Measurements from ENCODE around the gene POLR3H. TPM values are rescaled to one million over a fixed set of nuclear protein-coding genes. Genes with fewer than 3 reads are reported as not detected.

The POLR3H gene
- total RNA-seq, 2 donors from 2014 or later, result 11.4 to 12.0 TPM

DNA sequence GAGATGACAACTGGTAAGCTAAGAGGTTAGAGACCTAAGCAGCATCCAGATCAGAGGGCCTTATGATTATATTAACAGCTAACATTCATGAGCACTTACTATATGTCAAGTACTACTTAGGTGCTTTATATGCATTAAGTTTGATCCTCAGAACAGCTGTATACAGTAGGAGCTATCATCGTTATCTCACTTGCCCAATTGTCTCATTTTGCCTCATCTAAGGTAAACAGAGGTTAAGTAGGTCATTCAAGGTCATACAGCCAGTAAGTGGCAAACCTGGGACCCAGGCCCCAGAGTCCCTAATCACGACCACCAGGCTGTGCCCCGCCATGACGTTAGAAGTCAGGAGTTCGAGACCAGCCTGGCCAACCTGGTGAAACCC lies 4.6 kb upstream of the POLR3H start:
- no peak overlapping the region for H3K27ac ChIP-seq
- no peak overlapping the region for H3K4me3 ChIP-seq
- no peaks in the 10 kb centered on the region for H3K9me3 ChIP-seq
- H3K27me3 ChIP-seq, result no peaks in the 10 kb centered on the region
- H3K4me1 ChIP-seq, result peaks cover 0 to 9% of the 10 kb centered on the region in 2 donors
- no peak for DNase-seq (ENCODE audit: low spot score)
- no peaks in the 10 kb centered on the region for H3K36me3 ChIP-seq
- TF ChIP-seq, protein P1, sequence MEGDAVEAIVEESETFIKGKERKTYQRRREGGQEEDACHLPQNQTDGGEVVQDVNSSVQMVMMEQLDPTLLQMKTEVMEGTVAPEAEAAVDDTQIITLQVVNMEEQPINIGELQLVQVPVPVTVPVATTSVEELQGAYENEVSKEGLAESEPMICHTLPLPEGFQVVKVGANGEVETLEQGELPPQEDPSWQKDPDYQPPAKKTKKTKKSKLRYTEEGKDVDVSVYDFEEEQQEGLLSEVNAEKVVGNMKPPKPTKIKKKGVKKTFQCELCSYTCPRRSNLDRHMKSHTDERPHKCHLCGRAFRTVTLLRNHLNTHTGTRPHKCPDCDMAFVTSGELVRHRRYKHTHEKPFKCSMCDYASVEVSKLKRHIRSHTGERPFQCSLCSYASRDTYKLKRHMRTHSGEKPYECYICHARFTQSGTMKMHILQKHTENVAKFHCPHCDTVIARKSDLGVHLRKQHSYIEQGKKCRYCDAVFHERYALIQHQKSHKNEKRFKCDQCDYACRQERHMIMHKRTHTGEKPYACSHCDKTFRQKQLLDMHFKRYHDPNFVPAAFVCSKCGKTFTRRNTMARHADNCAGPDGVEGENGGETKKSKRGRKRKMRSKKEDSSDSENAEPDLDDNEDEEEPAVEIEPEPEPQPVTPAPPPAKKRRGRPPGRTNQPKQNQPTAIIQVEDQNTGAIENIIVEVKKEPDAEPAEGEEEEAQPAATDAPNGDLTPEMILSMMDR (IDR thresholded peaks at IDR 0.05), result no peak

DNA sequence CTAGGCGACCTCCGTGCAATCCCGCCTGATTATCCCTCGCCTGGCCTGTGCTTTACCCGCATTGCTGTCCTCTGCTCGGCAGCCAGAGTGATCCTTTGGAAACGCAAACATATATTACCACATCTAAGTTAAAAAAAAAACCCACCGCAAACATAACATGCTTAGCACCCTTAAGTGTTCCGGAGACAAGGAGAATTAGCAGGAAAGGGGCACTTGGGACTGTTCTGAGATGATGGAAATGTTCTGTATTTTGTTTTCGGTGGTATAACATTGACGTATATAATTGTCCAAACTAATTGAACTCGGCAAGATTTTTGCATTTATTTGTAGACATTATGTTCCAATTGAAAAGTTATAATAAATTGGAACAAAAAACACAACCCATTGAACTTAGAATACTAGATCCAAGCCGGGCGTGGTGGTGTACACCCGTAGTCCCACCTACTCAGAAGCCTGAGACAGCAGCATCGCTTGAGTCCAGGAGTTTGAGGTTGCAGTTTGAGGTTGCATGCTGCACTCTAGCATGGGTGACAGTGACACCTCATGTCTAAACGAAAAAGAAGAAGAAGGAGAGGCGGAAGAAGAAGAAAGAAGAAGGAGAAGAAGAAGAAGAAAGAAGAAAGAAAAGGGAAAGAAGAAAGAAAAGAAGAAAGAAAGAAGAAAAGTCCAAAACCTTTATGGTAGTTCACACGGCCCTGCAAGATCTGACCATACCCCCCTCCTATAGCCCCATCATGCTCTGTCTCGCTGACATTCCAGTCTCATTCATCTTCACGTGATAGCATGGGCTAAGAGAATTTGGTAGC lies 604 bp upstream of the POLR3H start:
- H3K36me3 ChIP-seq, result no peaks in the 10 kb centered on the region
- H3K27me3 ChIP-seq, result no peaks in the 10 kb centered on the region
- H3K9me3 ChIP-seq, result no peaks in the 10 kb centered on the region
- no peak overlapping the region for H3K27ac ChIP-seq
- TF ChIP-seq, protein P1 (IDR thresholded peaks at IDR 0.05), result no peak
- H3K4me1 ChIP-seq, result peaks cover 0 to 45% of the 10 kb centered on the region in 2 donors
- DNase-seq (ENCODE audit: low spot score), result no peak
- peak overlapping the region; percentile 75 to 77 for H3K4me3 ChIP-seq

DNA sequence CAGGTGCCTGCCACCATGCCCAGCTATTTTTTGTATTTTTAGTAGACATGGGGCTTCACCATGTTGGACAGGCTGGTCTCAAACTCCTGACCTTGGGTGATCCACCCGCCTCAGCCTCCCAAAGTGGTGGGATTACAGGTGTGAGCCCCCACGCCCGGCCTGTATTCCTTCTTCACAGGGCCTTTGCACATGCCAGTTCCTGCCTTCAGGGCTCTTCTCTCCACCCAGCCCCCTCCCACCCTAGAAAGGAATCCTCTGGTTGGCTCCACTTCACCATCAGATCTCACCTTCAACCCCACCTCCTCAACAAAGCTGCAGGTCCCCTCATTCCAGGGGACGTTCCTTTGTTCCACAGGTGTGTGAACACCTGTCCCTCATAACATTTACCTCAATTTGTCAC lies 2.0 kb downstream of the POLR3H start:
- peaks cover 0 to 52% of the 10 kb centered on the region in 2 donors for H3K4me1 ChIP-seq
- no peak for DNase-seq (ENCODE audit: low spot score)
- TF ChIP-seq, protein P1 (IDR thresholded peaks at IDR 0.05), result no peak
- no peak overlapping the region for H3K27ac ChIP-seq
- no peak overlapping the region for H3K4me3 ChIP-seq
- H3K27me3 ChIP-seq, result no peaks in the 10 kb centered on the region
- no peaks in the 10 kb centered on the region for H3K36me3 ChIP-seq
- no peaks in the 10 kb centered on the region for H3K9me3 ChIP-seq

DNA sequence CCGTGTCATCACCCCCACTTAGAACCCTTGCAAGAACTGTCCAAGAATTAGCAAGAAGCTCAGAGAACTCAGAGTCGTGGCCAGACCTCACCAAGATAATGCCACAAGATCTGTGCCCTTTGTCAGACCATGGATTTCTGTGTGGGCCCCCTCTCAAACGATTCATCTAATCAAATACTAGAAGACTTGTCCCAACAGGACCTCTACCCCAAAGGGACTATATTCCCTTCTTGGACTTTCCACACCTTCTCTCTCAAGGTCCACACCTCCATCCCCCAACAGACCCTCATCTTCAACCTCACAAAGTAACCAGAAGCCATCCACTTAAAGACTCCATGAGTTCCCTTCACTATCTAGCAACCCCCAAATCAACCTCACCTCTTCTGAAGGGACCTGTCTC lies 2.8 kb downstream of the POLR3H start:
- DNase-seq (ENCODE audit: low spot score), result no peak
- Histone ChIP-seq H3K4me1 (peaks cover 0 to 52% of the 10 kb centered on the region in 2 donors), H3K27ac (no peak overlapping the region), H3K27me3 (no peaks in the 10 kb centered on the region), H3K4me3 (no peak overlapping the region), H3K9me3 (no peaks in the 10 kb centered on the region), H3K36me3 (no peaks in the 10 kb centered on the region)
- TF ChIP-seq, protein P1 (IDR thresholded peaks at IDR 0.05), result no peak

DNA sequence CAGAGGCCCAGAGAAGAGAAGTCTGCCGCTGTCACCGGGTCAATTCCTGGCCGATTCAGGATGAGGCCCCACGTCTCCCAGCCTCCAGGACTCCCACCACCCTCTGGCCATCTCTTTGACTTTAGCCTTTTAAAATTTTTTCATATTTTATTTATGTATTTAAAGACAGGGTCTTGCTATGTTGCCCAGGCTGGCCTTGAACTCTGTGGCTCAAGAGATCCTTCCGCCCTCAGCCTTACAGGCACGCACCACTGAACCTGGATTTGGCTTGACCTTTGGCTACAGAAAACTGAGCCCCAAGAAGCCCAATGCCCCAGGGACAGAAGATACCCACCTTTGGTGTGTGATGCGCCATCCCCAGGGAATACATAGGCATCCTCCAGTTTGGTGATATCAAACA lies 3.9 kb downstream of the POLR3H start:
- H3K4me1 ChIP-seq, result peaks cover 0 to 51% of the 10 kb centered on the region in 2 donors
- DNase-seq (ENCODE audit: low spot score), result no peak
- H3K9me3 ChIP-seq, result no peaks in the 10 kb centered on the region
- H3K27ac ChIP-seq, result no peak overlapping the region
- TF ChIP-seq, protein P1 (IDR thresholded peaks at IDR 0.05), result no peak
- H3K27me3 ChIP-seq, result no peaks in the 10 kb centered on the region
- no peaks in the 10 kb centered on the region for H3K36me3 ChIP-seq
- H3K4me3 ChIP-seq, result no peak overlapping the region

DNA sequence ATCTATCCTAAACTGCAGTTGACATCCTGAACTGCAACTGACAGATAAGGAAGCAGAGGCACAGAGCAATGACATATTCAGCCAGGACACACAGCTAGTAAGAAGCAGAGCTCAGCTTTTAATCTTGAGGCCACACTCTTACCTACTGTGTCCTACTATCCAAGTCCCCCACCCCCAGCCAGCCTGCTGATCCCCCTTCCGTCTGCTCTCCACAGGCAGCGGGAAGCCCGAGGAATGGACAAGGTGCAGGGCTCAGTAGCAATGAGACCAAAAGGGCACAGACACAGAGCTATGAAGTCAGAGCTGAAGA lies 4.3 kb downstream of the POLR3H start:
- Histone ChIP-seq H3K4me1 (peaks cover 0 to 47% of the 10 kb centered on the region in 2 donors), H3K27me3 (no peaks in the 10 kb centered on the region), H3K4me3 (no peak overlapping the region), H3K27ac (no peak overlapping the region), H3K9me3 (no peaks in the 10 kb centered on the region), H3K36me3 (no peaks in the 10 kb centered on the region)
- DNase-seq (ENCODE audit: low spot score), result no peak
- TF ChIP-seq, protein P1 (IDR thresholded peaks at IDR 0.05), result no peak
